Measurements from ENCODE around the gene LHFPL6. TPM values are rescaled to one million over a fixed set of nuclear protein-coding genes. Genes with fewer than 3 reads are reported as not detected.

Gene LHFPL6
- total and polyA plus RNA-seq, 10 donors, result 6.9 to 49.0 (median 30.5) TPM

DNA sequence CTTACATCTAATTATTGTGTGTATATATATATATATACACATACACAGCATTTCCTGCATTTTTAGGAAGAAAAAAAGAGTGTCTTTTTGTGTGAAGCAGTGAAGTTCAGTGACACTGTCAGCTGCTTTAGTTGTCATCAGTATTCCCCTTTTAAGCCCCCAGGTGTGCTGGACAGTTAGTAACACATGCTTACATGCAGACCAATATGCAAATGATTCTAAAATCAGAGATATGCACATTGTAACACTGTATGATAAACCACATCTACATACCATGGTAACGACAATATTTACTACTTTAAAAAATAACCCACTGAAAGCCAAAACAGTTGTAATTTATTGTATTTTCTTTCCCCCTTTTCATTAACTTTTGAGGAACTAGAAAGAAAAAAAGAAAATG is 16.8 kb downstream of the LHFPL6 start:
- no peaks in the 10 kb centered on the region for H3K36me3 ChIP-seq
- intact Hi-C loops (cut with DNase I; ENCODE audit: low total_unique reads), result no loop called here
- no peak overlapping the region for H3K27ac ChIP-seq
- H3K4me1 ChIP-seq, result no peaks in the 10 kb centered on the region
- TF ChIP-seq POLR2A (IDR thresholded peaks at IDR 0.05) (no peak), POLR2AphosphoS5 (IDR thresholded peaks at IDR 0.05) (no peak)
- TF ChIP-seq, protein P1, sequence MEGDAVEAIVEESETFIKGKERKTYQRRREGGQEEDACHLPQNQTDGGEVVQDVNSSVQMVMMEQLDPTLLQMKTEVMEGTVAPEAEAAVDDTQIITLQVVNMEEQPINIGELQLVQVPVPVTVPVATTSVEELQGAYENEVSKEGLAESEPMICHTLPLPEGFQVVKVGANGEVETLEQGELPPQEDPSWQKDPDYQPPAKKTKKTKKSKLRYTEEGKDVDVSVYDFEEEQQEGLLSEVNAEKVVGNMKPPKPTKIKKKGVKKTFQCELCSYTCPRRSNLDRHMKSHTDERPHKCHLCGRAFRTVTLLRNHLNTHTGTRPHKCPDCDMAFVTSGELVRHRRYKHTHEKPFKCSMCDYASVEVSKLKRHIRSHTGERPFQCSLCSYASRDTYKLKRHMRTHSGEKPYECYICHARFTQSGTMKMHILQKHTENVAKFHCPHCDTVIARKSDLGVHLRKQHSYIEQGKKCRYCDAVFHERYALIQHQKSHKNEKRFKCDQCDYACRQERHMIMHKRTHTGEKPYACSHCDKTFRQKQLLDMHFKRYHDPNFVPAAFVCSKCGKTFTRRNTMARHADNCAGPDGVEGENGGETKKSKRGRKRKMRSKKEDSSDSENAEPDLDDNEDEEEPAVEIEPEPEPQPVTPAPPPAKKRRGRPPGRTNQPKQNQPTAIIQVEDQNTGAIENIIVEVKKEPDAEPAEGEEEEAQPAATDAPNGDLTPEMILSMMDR (IDR thresholded peaks at IDR 0.05 in 8 of 11, conservative IDR thresholded peaks at IDR 0.05 in 3 of 11), result no peak
- 56 to 67% (median 61%) methylated on average over 1 of the region's 1 CpG for WGBS, 5 donors
- H3K9me3 ChIP-seq, result no peaks in the 10 kb centered on the region
- H3K4me3 ChIP-seq, result no peak overlapping the region
- DNase-seq, result no peak
- no peaks in the 10 kb centered on the region for H3K27me3 ChIP-seq (replicated peaks in 1 of 7)

DNA sequence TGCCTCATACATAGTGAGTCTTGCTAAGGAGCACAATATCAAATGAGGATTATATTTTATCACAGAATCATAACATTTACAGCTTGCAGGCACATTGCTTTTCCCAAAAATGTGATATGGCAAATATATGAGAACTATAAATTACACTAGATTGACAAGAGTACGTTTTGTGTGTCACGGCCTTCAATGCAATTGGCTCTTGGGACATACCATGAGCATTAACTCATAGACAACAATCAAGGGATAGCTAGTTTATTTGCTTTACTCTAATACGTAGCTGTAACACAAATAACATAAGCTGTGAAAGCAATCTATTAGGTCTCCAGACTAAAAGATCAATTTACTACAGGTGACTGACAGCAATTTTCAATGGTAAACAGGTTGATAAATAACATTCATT is 17.8 kb downstream of the LHFPL6 start:
- intact Hi-C loops (cut with DNase I; ENCODE audit: low total_unique reads), result no loop called here
- no peak overlapping the region for H3K4me3 ChIP-seq
- H3K27ac ChIP-seq, result no peak overlapping the region
- no peaks in the 10 kb centered on the region for H3K9me3 ChIP-seq
- no peaks in the 10 kb centered on the region for H3K27me3 ChIP-seq (replicated peaks in 1 of 7)
- H3K4me1 ChIP-seq, result no peaks in the 10 kb centered on the region
- 60 to 65% (median 63%) methylated on average over 3 of the region's 3 CpGs for WGBS, 5 donors
- H3K36me3 ChIP-seq, result no peaks in the 10 kb centered on the region
- DNase-seq, result no peak
- no peak for TF ChIP-seq POLR2AphosphoS5 (IDR thresholded peaks at IDR 0.05)
- no peak for TF ChIP-seq POLR2A (IDR thresholded peaks at IDR 0.05)
- TF ChIP-seq, protein P1 (IDR thresholded peaks at IDR 0.05 in 8 of 11, conservative IDR thresholded peaks at IDR 0.05 in 3 of 11), result no peak

DNA sequence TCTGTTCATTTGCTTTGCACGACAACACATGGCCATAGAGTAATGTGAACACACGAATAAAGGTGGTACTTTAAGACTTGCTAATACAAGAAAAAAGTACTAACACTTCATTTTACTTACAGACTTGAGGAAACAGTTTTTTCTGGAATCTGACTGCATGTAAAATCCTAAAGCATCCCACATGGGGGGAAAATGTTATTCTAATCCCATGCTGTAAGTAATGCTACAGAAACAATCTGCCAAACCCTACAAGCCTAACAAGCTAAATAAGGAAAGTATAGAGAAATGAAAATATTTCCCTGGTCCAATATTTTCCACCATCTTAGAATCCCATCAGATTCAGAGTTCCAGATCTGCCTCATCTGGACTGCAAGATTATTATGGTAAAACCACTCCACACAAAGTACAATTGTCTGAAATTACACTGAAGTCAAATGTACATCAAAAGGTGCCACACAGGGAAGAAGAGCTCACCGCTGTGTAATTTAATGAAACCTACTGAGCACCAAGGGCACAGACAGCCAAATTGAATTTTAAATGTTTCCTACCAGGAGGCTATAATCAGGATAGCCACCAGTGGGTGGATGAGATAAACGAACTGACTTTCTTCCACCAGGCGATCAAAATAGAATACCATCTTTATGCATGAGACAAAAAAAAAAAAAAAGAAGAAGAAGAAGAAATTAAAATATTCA is 22.0 kb downstream of the LHFPL6 start:
- no peak for TF ChIP-seq POLR2A (IDR thresholded peaks at IDR 0.05)
- TF ChIP-seq, protein P1 (IDR thresholded peaks at IDR 0.05 in 8 of 11, conservative IDR thresholded peaks at IDR 0.05 in 3 of 11), result no peak
- TF ChIP-seq POLR2AphosphoS5 (IDR thresholded peaks at IDR 0.05), result no peak
- no peaks in the 10 kb centered on the region for H3K4me1 ChIP-seq
- no peak for DNase-seq
- no peaks in the 10 kb centered on the region for H3K36me3 ChIP-seq
- no peak overlapping the region for H3K4me3 ChIP-seq
- no peak overlapping the region for H3K27ac ChIP-seq
- intact Hi-C loops (cut with DNase I; ENCODE audit: low total_unique reads), result no loop called here
- H3K9me3 ChIP-seq, result no peaks in the 10 kb centered on the region
- WGBS, 5 donors, result 63 to 84% (median 67%) methylated on average over 5 of the region's 5 CpGs
- no peaks in the 10 kb centered on the region for H3K27me3 ChIP-seq (replicated peaks in 1 of 7)

DNA sequence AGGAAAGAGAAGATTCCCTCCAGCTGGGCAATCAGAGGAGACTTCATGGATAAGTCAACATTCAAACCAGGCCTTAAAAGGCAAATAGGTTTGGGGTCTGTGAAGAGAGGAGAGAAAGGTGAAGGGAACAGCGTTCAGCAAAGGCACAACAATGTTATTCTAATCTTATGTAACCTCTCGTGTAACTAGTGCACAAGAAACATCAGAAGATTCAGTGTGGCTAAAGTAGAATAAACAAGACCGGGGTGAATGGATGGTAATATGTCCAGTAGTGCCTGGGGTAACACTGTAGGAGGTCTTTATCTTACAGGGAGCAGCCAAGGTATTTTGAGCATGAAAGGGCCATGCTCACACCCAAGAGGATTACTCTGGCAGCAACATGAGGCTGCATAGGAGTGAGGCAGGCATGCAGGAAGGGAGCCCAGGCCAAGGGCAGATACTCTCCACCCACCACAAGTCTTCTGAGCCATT is 24.1 kb downstream of the LHFPL6 start:
- Histone ChIP-seq H3K4me1 (no peaks in the 10 kb centered on the region), H3K27ac (no peak overlapping the region), H3K36me3 (no peaks in the 10 kb centered on the region), H3K9me3 (no peaks in the 10 kb centered on the region), H3K4me3 (no peak overlapping the region), H3K27me3 (replicated peaks in 1 of 7) (no peaks in the 10 kb centered on the region)
- no peak for DNase-seq
- WGBS, 5 donors, result 82 to 94% (median 90%) methylated on average over 3 of the region's 3 CpGs
- TF ChIP-seq POLR2AphosphoS5 (IDR thresholded peaks at IDR 0.05) (no peak), POLR2A (IDR thresholded peaks at IDR 0.05) (no peak)
- TF ChIP-seq, protein P1 (IDR thresholded peaks at IDR 0.05 in 8 of 11, conservative IDR thresholded peaks at IDR 0.05 in 3 of 11), result no peak
- intact Hi-C loops (cut with DNase I; ENCODE audit: low total_unique reads), result no loop called here
